GM21723 (cell line): ENCODE measurements around the gene NELL2.

Experiments
- ATAC-seq: cut with Tn5 transposase; IDR thresholded peaks from one replicate; pipeline ENCODE4 v1.9.1; 2021; ENCODE audit warnings: mild to moderate bottlenecking, moderate library complexity; ENCODE audit not compliant: unreplicated experiment

NELL2 gene

DNA sequence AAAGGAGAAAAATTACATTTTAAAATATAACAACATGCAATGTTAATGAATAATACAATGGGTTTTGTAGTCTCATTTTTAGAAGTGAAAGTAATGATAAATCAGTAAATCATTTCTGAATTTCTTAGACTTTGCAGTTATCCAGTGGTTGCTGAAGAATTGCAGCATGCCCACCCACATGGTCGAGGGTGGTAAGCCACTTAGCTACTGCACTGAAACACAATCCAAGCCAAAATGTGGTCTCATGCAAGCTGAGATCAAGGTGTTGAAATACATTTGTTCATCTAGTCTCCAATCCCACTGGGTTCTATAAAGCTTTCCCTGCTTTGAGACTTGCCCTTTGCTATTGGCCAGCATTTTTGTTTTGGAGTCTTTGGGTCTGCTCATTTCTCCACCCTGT, 247.9 kb downstream of the NELL2 start:
- ATAC-seq: no peak

DNA sequence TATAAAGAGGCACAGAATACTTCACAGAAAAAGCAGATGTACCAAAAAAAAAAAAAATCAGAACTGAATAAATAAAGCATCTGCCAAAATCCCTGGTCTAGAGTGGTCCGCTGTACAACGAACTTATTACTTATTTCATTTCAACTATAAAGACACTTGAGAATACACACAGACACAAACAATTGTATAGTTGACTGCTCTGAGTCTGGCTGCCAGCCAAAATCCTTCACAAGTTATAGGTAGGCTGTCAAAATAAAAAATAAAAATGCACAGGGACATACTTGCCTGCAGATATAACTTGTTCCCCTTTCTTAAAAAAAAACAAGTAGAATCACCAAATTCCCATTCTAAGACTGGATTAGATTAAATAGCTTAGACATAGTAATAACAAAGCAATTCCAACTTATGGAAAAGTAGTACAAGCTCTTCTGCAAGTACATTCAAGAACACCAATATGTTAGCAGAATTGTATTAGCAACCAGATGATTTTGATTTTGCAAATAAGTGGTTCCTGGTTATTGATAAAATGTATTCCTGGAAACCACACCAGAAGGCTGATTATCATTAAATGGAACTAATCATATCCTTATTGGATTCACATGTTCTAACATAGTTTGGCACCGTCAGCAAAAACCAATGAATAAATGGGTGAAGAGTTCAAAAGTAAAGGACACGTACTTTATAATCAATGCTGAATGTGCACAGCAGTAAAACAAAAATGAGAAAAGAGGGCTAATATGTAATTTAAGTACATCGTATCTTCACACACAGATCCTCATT, 248.5 kb downstream of the NELL2 start:
- no peak for ATAC-seq

DNA sequence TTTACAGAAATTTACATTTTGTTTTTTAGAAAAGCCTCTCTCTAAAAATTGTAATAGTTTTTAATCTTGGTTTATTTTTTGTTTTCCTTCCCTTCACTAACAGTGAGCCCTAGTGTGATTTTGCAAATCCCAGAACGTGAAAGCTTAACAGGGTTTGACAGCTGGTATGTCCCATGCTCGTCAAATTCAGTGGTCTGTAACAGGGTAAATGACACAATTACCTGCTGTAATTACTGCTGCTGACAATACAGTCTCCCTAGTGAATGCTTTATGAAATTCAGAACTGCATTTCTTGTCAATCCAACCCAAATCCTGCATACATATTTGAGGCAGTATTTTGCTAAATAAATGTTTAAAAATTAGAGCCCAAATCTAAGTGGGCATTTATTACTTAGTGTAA, 249.2 kb downstream of the NELL2 start:
- ATAC-seq: no peak

DNA sequence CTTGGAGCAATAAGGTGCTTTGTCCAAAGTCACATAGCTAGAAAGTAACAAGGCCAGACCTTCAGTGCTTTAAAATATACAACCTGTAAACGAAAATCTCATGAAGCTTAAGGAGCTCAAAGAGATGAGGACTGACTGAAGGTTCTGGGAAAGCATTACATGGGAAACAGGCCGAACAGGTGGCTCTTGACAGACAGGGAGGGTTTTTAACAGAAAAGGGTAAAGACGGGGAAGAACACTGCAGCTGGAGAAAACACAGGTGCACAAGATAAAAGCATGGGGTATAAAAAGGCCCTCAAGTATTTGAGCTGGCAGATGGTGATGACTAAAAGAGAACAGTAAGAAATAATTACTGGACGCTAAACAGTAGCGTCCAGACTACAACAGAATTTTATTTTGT, 257.2 kb downstream of the NELL2 start:
- ATAC-seq: no peak

DNA sequence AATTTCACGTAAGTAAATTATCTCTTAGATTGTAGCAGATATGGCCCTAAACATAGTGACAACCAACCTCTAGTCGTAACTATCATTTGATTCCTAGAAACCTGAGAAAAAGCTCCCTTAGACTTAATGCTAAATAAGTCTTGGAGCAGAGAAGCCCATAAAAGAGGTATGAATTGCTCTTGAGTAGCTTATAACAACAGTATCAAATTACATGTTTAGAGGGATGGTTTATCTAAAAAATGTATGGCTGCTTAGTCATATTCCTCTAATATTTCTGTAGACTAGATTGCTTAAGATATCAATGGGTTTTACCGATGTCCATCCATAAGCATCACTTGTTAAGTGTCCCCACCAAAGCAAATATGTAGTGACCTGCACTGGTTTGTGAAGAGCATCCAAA, 259.7 kb downstream of the NELL2 start:
- ATAC-seq: no peak

DNA sequence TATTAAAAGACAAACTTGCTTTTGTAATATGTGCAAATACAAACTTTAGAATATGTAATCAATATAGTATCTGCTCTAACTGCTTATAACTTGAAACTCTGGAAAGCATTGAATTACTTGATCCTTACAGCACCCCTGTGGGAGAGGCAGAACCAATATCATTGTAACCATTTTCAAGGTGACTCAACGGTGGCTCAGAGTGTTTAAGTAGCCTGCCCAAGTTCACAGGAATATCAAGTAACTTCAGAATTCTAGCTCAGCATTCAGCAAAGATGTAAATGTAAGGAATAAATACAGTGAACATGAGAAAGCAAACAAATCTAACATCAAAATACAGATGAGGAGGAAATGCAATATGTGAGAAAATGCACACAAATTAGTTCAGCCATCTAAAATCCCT, 264.6 kb downstream of the NELL2 start:
- ATAC-seq: no peak

DNA sequence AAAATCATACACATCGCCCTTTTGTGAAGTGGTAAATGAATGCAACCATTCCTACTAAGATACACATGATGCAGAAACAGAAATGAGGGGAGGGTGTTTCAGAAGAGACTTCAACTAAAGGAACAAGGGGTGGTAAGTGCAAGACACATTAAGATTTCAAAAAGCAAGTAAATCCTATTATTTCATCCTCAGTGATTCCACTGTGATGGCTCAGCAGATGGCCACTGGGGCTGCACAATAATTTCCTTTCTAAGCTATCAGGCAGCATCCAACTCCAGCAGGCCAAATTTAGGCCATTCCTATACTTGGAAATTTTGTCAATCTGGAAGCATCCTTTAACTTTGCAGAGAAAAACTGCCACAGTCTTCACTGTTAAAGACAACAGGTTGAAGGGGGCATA, 272.4 kb downstream of the NELL2 start:
- no peak for ATAC-seq

DNA sequence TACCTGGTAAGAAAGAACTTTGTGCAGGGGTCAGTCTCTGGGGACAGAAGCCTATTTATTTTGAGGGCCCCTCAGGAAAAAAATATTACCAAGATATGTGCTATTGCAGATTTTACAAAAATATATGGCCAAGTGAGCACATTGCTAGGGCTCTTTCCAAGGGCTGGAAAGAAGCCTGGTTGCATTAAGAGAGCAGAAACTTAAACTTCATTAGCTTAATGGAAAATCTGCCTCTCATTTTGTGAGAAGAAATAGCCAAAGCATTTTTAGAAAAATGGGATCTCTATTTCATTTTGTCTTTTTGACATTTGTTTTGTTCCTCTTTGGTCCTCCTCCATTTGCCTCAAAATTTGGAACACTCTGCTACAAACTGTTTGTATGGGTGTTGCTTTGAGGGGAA, 283.5 kb downstream of the NELL2 start:
- no peak for ATAC-seq

DNA sequence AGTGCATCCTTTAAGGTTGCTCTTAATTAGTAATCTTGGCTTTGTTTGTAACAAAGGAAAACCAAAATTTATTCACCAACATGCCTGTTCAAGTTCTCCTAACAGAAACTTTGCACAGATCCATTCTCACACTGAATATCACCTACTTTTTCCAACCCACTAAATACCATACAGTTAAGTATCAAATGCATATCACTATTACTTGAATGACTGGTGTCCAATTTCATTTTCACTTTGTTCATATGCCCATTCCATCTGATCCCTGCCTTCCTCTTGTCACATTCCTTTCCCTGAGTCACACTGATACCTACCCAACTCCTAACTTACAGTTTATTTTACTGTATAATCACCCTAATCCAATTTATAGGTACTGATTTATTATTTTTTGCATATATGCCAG, 286.4 kb downstream of the NELL2 start:
- no peak for ATAC-seq

DNA sequence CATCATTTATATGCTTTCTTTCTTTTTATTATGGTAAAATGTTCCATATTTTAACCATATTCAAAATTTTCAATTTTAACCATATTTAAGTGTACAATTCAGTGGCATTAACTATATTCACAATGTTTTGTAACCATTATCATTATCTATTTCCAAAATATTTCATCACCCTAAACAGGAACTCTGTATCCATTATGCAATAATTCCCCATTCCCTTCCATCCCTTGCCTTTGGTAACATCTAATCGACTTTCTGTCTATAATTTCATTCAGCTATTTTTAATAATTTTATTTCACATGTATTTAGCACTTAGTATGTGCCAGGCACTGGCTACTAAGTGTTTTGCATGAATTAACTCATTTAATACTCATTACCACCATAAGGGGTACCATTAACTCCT, 287.5 kb downstream of the NELL2 start:
- ATAC-seq: no peak

DNA sequence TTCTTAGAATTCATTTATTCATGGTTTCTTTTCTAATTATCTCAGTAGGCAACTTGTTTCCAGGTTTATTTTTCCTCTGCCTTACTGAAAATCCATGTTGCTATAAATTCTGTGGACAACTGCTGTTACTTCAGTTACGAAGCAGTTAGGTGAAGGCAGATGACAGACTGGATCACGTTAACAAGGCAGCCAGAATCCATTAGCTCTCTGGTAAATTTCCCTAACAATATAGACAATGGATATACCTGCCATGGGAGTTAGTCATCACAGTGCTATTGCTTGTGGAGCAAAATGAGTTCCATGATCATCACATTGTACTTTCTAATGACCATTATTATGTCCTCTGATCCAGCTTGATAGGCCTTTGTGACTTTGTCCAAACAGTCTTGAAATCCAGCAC, 291.5 kb downstream of the NELL2 start:
- no peak for ATAC-seq

DNA sequence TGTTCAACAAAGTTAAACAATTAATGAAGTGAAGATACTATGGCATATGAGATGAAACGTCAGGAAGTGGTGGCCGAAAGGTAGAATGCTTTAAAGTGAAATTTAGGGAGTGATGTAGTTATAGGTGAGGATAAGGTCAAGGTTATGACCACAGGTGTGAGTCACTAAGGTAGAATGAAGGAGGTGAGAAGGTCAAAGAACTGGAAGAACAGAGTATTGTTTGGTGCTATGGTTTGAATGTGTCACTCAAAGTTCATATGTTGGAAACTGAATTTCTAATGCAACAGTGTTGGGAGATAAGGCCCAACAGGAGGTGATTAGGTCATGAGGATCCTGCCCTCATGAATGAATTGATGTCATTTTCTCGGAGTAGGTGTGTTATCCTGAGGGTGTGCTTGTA, 293.6 kb downstream of the NELL2 start:
- no peak for ATAC-seq

DNA sequence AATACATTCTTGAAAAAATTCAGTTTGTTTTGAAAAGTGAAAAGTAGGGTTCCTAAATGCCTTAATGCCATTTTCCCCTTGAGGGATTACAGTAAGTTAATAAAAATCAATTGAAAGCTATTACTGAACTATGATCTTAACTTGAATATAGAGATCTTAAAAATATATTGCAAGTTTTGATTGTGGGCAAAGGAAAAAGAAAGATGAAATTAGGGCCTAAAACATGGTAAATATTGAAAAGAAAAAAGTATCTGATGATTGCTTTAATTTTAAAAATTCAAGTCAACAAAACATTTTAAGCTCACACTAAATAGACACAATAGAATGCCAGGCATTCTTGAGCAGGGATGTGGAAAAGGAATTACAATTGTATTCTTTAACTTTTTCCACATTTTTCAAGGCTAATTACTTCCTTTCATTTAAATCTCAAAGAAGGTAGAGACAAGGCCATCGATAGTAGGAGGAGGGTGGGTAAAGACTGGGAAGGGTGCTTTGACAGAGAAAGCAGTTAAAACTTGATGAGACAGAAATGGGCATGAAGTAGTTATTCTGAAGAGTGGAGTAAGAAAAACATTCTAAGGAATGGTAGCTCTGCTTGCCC, 294.4 kb downstream of the NELL2 start:
- ATAC-seq: no peak

DNA sequence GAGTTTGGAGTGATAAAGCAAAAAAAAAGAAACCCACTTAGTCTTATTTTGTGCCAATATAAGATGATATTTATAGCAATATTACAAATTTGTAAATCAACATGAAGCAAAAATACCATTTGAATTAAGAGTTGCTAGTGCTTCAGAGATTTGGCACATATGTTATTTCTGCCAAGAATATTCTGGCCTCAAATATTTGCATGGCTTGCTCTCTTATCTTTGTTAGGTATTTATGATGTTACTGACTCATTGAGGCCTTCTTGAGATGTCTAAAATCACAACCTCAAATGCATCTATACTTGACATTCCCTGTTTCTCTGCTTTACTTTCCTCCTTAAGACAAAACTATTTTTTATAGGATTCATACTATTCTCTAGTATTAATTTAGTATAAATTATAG, 301.5 kb downstream of the NELL2 start:
- no peak for ATAC-seq

DNA sequence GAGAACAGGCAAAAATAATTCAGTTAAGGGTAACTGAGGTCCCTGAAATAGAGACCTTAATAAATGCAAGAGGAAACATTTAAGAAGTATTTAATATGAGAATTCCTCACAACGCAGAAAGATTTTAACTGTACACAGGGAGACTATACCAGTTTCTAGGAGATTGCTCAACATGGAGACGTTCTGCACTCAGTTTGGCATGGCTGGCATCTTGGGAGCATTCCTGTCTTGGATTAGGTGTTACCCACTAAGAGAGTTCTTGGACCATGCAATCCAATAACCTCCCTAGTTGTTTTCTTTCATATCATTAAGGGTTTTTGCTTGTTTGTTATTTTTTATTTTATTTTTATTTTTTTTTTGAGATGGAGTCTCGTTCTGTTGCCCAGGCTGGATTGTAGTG, 302.4 kb downstream of the NELL2 start:
- ATAC-seq: no peak

DNA sequence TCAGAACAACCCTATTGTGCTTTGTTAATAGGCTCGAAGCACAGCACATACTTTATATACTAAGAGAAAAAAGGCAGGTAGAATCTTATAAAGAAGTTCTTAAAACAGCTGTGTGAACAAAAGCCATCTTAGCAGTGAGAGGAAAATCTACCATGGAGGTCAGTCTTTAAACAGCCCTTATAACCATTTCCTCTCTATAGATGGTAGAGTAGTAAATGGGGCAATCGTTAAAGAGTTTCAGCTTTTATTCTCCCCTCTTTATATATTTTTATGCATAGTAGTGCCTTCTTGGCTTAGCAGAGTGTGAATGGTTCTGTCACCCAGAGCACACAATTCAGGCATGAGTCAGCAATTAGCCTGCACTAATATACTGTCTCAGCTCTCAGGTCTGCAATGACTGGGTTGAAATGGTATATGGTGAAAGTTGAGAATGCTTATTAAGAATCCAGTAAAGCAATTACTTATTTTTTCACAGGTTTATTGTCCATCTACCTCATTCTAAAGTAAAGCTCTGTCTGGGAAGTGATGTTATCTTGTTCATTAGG, 305.0 kb downstream of the NELL2 start:
- ATAC-seq: no peak

DNA sequence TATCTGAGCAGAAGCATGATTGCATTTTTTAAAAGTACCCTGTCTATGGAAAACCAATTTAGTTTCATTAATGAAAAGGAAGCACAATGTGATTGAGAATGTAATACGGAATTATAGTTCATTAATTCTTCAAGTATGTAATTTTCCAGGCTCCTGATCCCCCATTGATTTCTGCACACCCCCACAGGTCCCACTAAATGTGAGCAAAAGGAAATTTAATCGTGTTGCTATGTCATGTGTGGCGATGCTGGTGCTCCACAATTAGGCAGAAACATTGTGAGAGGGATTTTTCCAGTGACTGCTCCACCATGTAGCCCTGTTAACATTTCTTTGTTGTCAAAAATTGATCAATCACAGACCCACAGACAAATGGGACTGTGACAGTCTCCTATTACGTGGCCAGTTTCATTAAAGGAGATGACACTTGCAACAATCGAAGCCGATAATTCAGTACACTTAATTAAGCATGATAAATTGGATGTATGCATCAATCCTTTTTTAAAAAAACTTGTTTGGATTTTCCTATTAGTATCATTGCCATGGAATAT, 306.0 kb downstream of the NELL2 start:
- ATAC-seq: no peak

DNA sequence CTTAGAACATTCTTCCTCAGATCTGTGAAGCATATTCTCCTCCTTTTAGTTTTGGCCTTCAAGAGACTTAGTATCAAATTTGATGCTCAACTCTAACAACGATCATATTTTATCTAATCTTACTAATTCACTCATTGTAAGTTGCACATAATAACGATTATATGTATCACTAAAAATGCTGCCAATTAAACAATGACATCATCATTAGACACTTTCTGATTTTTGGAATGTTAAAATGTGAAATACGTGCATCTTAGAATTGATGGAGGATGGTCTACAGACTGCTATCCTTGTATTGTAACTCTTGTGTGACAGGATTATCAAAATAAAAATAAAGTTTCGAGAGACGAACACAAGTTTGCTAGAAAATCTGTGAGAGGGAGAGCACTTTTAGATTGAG, 311.0 kb downstream of the NELL2 start:
- ATAC-seq: no peak

DNA sequence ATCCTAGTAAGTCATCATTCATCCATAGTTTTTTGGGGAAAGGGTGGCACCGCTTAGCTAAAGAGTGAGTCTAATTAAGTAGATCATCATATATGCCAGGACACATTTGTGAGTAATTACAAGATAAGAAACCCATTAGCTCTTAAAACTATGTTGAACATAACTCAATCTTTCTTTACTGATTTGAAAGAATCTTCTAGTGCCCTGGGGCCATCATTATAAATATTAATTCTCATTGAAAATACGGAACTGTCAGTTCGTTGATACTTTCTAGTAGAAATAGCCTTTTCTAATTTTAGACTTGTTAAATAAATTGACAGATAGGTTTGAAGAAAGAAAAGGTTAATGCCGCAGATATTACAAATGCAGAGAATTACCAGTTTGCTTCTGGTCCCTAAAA, 312.6 kb downstream of the NELL2 start:
- ATAC-seq: no peak

DNA sequence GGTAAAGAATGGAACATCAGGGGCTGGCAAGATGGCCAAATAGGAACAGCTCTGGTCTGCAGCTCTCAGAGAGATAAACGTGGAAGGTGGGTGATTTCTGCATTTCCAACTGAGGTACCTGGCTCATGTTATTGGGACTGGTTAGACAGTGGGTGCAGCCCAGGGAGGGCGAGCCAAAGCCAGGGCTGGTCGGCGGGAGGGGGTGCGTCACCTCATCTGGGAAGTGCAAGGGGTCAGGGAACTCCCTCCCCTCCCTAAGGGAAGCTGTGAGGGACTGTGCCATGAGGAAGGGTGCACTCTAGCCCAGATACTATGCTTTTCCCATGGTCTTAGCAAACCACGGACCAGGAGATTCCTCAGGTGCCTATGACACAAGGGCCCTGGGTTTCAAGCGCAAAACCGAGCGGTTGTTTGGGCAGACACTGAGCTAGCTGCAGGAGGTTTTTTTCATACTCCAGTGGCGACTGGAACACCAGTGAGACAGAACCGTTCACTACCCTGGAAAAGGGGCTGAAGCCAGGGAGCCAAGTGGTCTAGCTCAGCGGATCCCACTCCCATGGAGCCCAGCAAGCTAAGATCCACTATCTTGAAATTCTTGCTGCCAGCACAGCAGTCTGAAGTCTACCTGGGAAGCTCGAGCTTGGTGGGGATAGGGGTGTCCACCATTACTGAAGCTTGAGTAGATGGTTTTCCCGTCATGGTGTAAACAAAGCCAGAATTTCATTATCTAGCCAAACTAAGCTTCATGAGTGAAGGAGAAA, 317.6 kb downstream of the NELL2 start:
- ATAC-seq: no peak

DNA sequence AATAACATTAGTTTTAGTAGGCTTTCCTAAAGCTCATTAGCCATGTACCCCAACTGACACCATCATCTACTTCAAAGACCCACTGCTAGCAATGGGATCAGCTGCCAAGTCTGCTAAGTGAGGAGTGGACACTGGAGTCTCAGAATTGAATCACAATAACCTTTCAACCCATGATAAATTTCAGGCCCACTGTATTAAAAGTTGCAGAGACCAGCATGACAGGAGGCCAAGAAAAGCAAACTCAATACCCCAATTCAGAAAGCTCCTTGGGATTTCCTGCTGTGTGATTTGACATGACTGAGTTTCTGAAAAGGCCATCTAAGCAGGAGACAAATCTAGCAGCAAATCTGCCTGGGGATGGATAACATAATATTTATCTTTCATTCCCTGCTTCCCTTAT, 320.7 kb downstream of the NELL2 start:
- ATAC-seq: no peak

DNA sequence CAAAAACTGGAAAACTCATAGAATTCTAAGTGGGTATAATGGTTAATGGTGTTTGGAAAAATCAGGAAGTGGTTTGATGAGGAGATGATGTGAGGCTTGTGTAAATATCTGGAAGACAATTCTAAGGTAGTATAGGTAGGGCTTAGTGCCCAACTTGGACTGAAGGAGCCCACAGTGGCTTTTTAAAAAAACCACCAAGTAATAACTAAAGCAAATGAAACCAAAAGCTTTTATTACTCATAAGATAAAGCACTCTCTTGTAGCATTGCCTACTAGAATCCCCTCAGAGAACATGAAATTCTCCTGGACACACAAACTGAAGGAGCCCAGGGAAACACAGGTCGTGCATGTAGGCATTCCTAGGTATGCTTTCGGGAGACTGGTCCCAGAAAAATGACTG, 324.5 kb downstream of the NELL2 start:
- ATAC-seq: no peak
